Fibroblast of lung (primary cell): Measurements from ENCODE around the gene BRME1.

Experiments used
- EZH2 ChIP-seq: IDR thresholded peaks from 2 replicates; pipeline ENCODE4 v1.5.1; 2012; ENCODE audit warnings: low read length, control low read depth, mild to moderate bottlenecking; ENCODE audit errors: missing control alignments
- TF ChIP-seq, protein P1 (sequence below), 2 donors: IDR thresholded peaks in 1 of 2; conservative IDR thresholded peaks in 1 of 2; 1 replicate in 1 of 2; 2 replicates in 1 of 2; pipeline ENCODE4 v1.5.1; 2011 to 2012; ENCODE audit warnings: low read length in 2 of 2, control low read depth in 1 of 2, inconsistent platforms in 1 of 2, low read depth in 1 of 2, mild to moderate bottlenecking in 1 of 2

DNA sequence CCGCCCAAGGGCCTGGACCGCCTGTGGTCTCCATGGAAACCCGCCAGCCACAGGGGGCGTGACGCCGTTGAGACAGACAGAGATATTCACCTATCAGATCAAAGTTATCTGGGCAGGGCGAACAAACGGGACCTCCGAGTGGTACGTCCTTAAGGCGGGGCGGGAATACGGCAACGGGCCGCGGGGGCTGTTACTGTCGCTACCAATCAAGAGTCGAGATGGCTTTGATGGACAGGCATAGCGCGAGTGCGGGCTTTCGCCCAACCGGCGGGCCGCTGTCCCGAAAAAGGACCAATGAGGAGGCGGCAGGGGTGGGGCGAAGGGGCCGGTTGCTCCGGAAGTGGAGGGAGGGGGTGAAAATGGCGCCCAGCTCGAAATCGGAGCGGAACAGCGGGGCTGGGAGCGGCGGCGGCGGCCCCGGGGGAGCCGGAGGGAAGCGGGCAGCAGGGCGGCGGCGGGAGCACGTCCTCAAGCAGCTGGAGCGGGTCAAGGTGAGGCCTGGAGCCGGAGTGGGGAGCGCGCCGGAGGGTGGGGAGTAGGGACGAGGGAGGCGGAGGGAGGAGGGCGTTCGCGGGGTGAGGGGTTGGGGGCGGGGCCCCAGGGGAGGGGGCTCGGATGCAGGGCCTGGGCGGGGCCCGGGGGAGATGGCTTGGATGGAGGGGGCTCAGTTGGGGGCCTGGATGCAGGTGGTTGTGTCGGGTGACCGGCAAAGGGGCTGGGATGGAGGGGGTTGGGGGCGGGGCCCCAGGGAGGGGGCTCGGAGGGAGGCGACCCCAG lies 46.4 kb upstream of the BRME1 start, which contains the start of gene DCAF15:
- TF ChIP-seq, protein P1, sequence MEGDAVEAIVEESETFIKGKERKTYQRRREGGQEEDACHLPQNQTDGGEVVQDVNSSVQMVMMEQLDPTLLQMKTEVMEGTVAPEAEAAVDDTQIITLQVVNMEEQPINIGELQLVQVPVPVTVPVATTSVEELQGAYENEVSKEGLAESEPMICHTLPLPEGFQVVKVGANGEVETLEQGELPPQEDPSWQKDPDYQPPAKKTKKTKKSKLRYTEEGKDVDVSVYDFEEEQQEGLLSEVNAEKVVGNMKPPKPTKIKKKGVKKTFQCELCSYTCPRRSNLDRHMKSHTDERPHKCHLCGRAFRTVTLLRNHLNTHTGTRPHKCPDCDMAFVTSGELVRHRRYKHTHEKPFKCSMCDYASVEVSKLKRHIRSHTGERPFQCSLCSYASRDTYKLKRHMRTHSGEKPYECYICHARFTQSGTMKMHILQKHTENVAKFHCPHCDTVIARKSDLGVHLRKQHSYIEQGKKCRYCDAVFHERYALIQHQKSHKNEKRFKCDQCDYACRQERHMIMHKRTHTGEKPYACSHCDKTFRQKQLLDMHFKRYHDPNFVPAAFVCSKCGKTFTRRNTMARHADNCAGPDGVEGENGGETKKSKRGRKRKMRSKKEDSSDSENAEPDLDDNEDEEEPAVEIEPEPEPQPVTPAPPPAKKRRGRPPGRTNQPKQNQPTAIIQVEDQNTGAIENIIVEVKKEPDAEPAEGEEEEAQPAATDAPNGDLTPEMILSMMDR (conservative IDR thresholded peaks at IDR 0.05 in 1 of 2, IDR thresholded peaks at IDR 0.05 in 1 of 2; ENCODE audit: low read depth in 1 of 2, low read length in 2 of 2): no peak
- TF ChIP-seq EZH2: no peak
